ENCODE measurements around the gene SUPT3H. TPM values are rescaled to one million over a fixed set of nuclear protein-coding genes. Genes with fewer than 3 reads are reported as not detected.

The SUPT3H gene
- total RNA-seq, 1 donor from 2014 or later, result 16.0 TPM

DNA sequence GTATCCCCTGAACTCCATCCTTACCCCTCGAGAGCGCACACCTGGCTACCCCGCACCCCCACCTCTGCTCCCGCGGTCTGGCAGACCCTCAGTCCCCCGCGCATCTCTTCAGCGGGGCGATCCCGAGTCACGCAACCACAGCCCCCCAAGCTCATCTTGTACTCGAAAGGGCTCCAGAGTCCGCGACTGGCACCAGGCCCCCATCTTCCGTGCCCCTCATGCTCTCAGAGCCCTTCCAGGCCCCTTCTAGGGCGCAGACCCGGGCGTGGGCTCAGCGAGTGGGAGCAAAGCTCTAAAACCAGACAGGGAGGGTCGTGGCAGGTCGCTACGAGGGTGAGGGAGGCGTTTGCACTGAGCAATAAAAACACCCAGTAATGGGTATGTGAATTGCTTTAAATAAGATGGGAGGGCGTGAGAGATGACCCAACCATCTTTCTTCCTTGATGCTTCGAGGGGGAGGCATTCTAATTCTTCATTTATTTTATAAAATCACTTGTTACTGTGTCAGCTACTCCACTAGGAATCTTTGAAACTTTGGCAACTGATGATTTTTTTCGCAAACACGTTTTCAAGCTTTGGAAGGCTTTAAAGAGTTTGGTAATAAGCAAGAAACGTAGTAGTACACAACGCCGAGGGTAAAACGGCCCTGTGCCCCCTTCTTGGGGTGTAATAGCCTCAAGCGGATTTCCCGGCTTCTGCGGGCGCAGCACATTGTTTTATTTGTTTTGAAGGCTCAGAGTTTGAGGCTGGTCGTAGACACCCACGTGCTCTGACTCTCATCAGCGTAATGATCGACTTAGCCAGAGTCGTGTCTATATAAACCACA lies 42.6 kb upstream of the SUPT3H start:
- Mint-ChIP-seq H3K36me3 (ENCODE audit: unreplicated experiment) (no peaks in the 10 kb centered on the region), H3K9me3 (ENCODE audit: unreplicated experiment) (peaks cover 10% of the 10 kb centered on the region), H3K4me1 (ENCODE audit: low read depth, unreplicated experiment) (peaks cover 15% of the 10 kb centered on the region), H3K4me3 (ENCODE audit: unreplicated experiment) (peak overlapping the region; percentile 78), H3K27me3 (ENCODE audit: unreplicated experiment) (peaks cover 19% of the 10 kb centered on the region), H3K27ac (ENCODE audit: unreplicated experiment) (no peak overlapping the region)
- TF ChIP-seq, protein P1, sequence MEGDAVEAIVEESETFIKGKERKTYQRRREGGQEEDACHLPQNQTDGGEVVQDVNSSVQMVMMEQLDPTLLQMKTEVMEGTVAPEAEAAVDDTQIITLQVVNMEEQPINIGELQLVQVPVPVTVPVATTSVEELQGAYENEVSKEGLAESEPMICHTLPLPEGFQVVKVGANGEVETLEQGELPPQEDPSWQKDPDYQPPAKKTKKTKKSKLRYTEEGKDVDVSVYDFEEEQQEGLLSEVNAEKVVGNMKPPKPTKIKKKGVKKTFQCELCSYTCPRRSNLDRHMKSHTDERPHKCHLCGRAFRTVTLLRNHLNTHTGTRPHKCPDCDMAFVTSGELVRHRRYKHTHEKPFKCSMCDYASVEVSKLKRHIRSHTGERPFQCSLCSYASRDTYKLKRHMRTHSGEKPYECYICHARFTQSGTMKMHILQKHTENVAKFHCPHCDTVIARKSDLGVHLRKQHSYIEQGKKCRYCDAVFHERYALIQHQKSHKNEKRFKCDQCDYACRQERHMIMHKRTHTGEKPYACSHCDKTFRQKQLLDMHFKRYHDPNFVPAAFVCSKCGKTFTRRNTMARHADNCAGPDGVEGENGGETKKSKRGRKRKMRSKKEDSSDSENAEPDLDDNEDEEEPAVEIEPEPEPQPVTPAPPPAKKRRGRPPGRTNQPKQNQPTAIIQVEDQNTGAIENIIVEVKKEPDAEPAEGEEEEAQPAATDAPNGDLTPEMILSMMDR (IDR thresholded peaks at IDR 0.05; ENCODE audit: partially characterized antibody, unreplicated experiment), result no peak
- no peak for DNase-seq

DNA sequence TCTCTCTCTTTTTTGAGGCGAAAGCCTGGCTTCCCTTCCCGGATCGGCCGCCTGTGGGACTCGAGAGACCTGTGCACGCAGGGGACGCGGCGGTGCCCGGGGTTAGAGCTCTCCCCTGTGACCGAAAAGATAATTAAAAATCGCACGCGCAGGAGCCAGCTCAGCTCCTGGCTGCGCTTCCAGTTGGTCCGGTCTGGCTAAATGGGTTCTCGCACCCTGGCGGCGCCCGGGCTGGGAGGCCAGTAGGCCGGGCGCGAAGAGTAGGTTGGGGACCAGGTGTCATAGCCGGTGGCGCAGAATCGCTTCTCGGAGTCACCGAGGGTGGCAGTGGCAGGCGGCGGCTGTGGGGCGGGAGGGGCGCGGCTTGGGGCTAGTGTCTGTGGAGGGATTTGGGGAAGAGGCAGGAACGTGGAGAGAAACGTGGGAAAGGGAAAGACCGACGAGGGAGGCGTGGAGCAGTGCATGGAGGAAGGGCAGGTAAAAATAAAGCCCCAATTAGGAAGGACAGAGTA lies 41.9 kb upstream of the SUPT3H start:
- Mint-ChIP-seq H3K36me3 (ENCODE audit: unreplicated experiment) (no peaks in the 10 kb centered on the region), H3K4me1 (ENCODE audit: low read depth, unreplicated experiment) (peaks cover 15% of the 10 kb centered on the region), H3K9me3 (ENCODE audit: unreplicated experiment) (peaks cover 10% of the 10 kb centered on the region), H3K27me3 (ENCODE audit: unreplicated experiment) (peaks cover 17% of the 10 kb centered on the region), H3K27ac (ENCODE audit: unreplicated experiment) (no peak overlapping the region), H3K4me3 (ENCODE audit: unreplicated experiment) (peak overlapping the region; percentile 78)
- DNase-seq, result peak; percentile 53
- TF ChIP-seq, protein P1 (IDR thresholded peaks at IDR 0.05; ENCODE audit: partially characterized antibody, unreplicated experiment), result no peak

DNA sequence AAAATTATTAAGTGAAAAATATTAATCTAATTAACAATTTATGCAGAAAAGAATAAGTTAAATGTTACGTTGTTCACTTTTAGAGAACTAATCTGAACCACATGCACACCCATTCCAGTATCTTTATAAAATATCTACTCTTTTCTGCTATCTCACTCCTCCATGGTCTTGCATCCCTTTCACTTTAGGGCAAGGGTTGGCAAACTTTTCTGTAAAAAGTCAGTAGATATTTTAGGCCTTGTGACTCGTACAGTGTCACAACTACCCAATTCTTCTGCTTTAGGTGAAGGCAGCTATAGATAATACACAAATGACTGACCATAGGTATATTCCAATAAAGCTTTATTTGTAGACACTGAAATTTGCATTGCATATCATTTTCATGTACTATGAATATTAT lies 39.7 kb upstream of the SUPT3H start:
- Mint-ChIP-seq H3K27me3 (ENCODE audit: unreplicated experiment) (peaks cover 12% of the 10 kb centered on the region), H3K9me3 (ENCODE audit: unreplicated experiment) (peaks cover 9% of the 10 kb centered on the region), H3K36me3 (ENCODE audit: unreplicated experiment) (no peaks in the 10 kb centered on the region), H3K27ac (ENCODE audit: unreplicated experiment) (no peak overlapping the region), H3K4me1 (ENCODE audit: low read depth, unreplicated experiment) (peaks cover 15% of the 10 kb centered on the region), H3K4me3 (ENCODE audit: unreplicated experiment) (no peak overlapping the region)
- TF ChIP-seq, protein P1 (IDR thresholded peaks at IDR 0.05; ENCODE audit: partially characterized antibody, unreplicated experiment), result no peak
- no peak for DNase-seq

DNA sequence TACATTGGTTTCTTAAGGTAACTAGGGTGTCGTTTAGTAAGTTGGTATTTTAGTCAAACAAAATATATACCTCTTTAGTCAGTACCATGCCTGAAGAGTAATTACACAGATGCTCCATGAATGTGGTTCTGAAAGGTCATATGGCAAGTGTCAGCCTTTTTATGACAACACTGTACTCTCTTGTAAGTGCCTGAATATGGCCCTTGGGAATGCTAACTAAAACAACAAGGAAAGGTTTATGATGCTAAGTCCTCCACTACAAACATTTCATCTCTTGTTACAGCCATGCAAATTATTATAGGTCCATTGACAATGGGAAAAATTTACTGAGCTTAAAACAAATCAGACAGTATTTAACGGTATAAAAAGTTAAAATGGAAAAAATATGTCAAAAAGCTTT lies 39.0 kb upstream of the SUPT3H start:
- TF ChIP-seq, protein P1 (IDR thresholded peaks at IDR 0.05; ENCODE audit: partially characterized antibody, unreplicated experiment), result no peak
- H3K27ac Mint-ChIP-seq (ENCODE audit: unreplicated experiment), result no peak overlapping the region
- DNase-seq, result no peak
- H3K4me1 Mint-ChIP-seq (ENCODE audit: low read depth, unreplicated experiment), result peaks cover 15% of the 10 kb centered on the region
- no peaks in the 10 kb centered on the region for H3K36me3 Mint-ChIP-seq (ENCODE audit: unreplicated experiment)
- H3K27me3 Mint-ChIP-seq (ENCODE audit: unreplicated experiment), result peaks cover 9% of the 10 kb centered on the region
- no peak overlapping the region for H3K4me3 Mint-ChIP-seq (ENCODE audit: unreplicated experiment)
- H3K9me3 Mint-ChIP-seq (ENCODE audit: unreplicated experiment), result peaks cover 8% of the 10 kb centered on the region
